CD14-positive monocyte (primary cell): Measurements from ENCODE around the gene KIF4A. TPM values are rescaled to one million over a fixed set of nuclear protein-coding genes. Genes with fewer than 3 reads are reported as not detected.
"Not testable (repeated sequence)": the region's sequence is repeated elsewhere in the genome, so short reads cannot be mapped to it uniquely, and the experiment has no call there.

Experiments
- DNase-seq, 3 donors: peaks; one replicate each; pipeline ENCODE4 v3.0.0-alpha.2; 2011 to 2022
- H2AFZ ChIP-seq: 2 replicates; pipeline ENCODE4 v1.6.0; 2012; ENCODE audit warnings: mild to moderate bottlenecking, low read depth, low read length, inconsistent platforms; ENCODE audit not compliant: insufficient read depth, poor library complexity, severe bottlenecking
- H3K27ac ChIP-seq, 2 donors: 1 replicate in 1 of 2; 2 replicates in 1 of 2; pipeline ENCODE4 v1.5.1; 2012 to 2013; ENCODE audit warnings: low read length in 2 of 2, control low read depth in 1 of 2, inconsistent platforms in 1 of 2, low read depth in 1 of 2, mild to moderate bottlenecking in 1 of 2
- H3K27me3 ChIP-seq, 2 donors: one replicate each; pipeline versions ENCODE4 v1.6.0 to v1.6.1; 2011 to 2013; ENCODE audit warnings: low read length in 2 of 2; ENCODE audit not compliant: control insufficient read depth in 2 of 2, insufficient read depth in 2 of 2
- H3K36me3 ChIP-seq, 2 donors: replicated peaks in 1 of 2; 1 replicate in 1 of 2; 2 replicates in 1 of 2; pipeline versions ENCODE4 v1.5.1 to v1.6.1; 2012 to 2013; ENCODE audit warnings: low read length in 2 of 2, control low read depth in 1 of 2, inconsistent platforms in 1 of 2, mild to moderate bottlenecking in 1 of 2; ENCODE audit not compliant: insufficient read depth in 2 of 2, control insufficient read depth in 1 of 2
- H3K4me1 ChIP-seq, 2 donors: 1 replicate in 1 of 2; 2 replicates in 1 of 2; pipeline versions ENCODE4 v1.5.1 to v1.6.1; 2012 to 2013; ENCODE audit warnings: low read length in 2 of 2, control low read depth in 1 of 2, inconsistent platforms in 1 of 2, mild to moderate bottlenecking in 1 of 2, moderate library complexity in 1 of 2; ENCODE audit not compliant: insufficient read depth in 2 of 2, control insufficient read depth in 1 of 2
- H3K4me2 ChIP-seq: replicated peaks from 2 replicates; pipeline ENCODE3; 2012; ENCODE audit warnings: low read length, moderate library complexity, mild to moderate bottlenecking; ENCODE audit not compliant: poor library complexity, severe bottlenecking; ENCODE audit errors: extremely low read depth
- H3K4me3 ChIP-seq, 3 experiments: fragments of 200-600 bp in 1 of 3; sonication (generic) in 1 of 3; replicated peaks in 1 of 3; 1 replicate in 2 of 3; 2 replicates in 1 of 3; pipeline ENCODE4 v1.5.1; 2011 to 2013; ENCODE audit warnings: low read length in 3 of 3, mild to moderate bottlenecking in 3 of 3, control low read depth in 2 of 3, low read depth in 2 of 3, inconsistent platforms in 1 of 3, moderate library complexity in 1 of 3
- H3K79me2 ChIP-seq: 2 replicates; pipeline ENCODE4 v1.6.0; 2012; ENCODE audit warnings: mild to moderate bottlenecking, control low read depth, inconsistent platforms, low read length, moderate library complexity; ENCODE audit not compliant: insufficient read depth
- H3K9ac ChIP-seq: 2 replicates; pipeline ENCODE4 v1.6.0; 2017; ENCODE audit warnings: low read length, mild to moderate bottlenecking; ENCODE audit not compliant: insufficient read depth, poor library complexity, severe bottlenecking
- H3K9me3 ChIP-seq, 2 donors: replicated peaks in 1 of 2; 1 replicate in 1 of 2; 2 replicates in 1 of 2; pipeline versions ENCODE4 v1.5.1 to v1.6.1; 2012 to 2013; ENCODE audit warnings: low read length in 2 of 2, control low read depth in 1 of 2; ENCODE audit not compliant: control insufficient read depth in 1 of 2, insufficient read depth in 1 of 2
- H4K20me1 ChIP-seq: 2 replicates; pipeline ENCODE4 v1.6.0; 2012; ENCODE audit warnings: mild to moderate bottlenecking, low read length, control low read depth, moderate library complexity; ENCODE audit not compliant: insufficient read depth
- H3K27ac Mint-ChIP-seq, 7 donors: one replicate each; pipeline ENCODE4 v1.8.0; 2020; ENCODE audit warnings: mild to moderate bottlenecking in 7 of 7, mixed read lengths in 7 of 7, moderate library complexity in 6 of 7, inconsistent platforms in 2 of 7
- H3K27me3 Mint-ChIP-seq, 3 donors: one replicate each; pipeline ENCODE4 v1.8.0; 2021 to 2022; ENCODE audit warnings: low read depth in 3 of 3, mild to moderate bottlenecking in 3 of 3, mixed read lengths in 3 of 3, moderate library complexity in 3 of 3, inconsistent platforms in 1 of 3
- H3K36me3 Mint-ChIP-seq, 2 donors: one replicate each; pipeline ENCODE4 v1.8.0; 2020; ENCODE audit warnings: mixed read lengths in 2 of 2, inconsistent platforms in 1 of 2, mild to moderate bottlenecking in 1 of 2
- H3K4me1 Mint-ChIP-seq: one replicate; pipeline ENCODE4 v1.8.0; 2020; ENCODE audit warnings: mild to moderate bottlenecking, mixed read lengths
- H3K4me3 Mint-ChIP-seq, 2 donors: one replicate each; pipeline ENCODE4 v1.8.0; 2020; ENCODE audit warnings: mild to moderate bottlenecking in 2 of 2, mixed read lengths in 2 of 2, moderate library complexity in 1 of 2
- H3K9me3 Mint-ChIP-seq, 7 donors: one replicate each; pipeline ENCODE4 v1.8.0; 2020 to 2022; ENCODE audit warnings: mixed read lengths in 7 of 7, mild to moderate bottlenecking in 6 of 7, moderate library complexity in 6 of 7, inconsistent platforms in 2 of 7
- WGBS: methylation state at CpG from one replicate; pipeline ENCODE4 v1.1.5; 2013; ENCODE audit warnings: missing lambda C conversion rate; ENCODE audit not compliant: insufficient coverage; 5-methylcytosine and 5-hydroxymethylcytosine counted together
- intact Hi-C, 2 donors: fragments of 100-400 bp; cut with micrococcal nuclease; formaldehyde crosslinking; loops; one replicate each; pipeline versions ENCODE4 v1.15.0 to v1.15.1; 2023
- polyA plus RNA-seq, 3 donors: library from polyadenylated mRNA; depleted of rRNA in 1 of 3; unstranded in 2 of 3; stranded (reverse) in 1 of 3; fragments of 300-500 nt in 2 of 3; fragments of >200 nt in 1 of 3; fragmentation: Illumina TruSeq in 2 of 3; gene quantifications; 1 replicate in 2 of 3; 2 replicates in 1 of 3; pipeline ENCODE4 v1.2.3, GENCODE V29; 2012 to 2021
- TF ChIP-seq, protein P1 (sequence below): fragments of 200-600 bp; IDR thresholded peaks from one replicate; pipeline ENCODE4 v1.8.0; 2022; ENCODE audit warnings: antibody characterized with exemption, mild to moderate bottlenecking

The KIF4A gene
- polyA plus RNA-seq, 3 donors, result 0.03 TPM; not detected in 2

DNA sequence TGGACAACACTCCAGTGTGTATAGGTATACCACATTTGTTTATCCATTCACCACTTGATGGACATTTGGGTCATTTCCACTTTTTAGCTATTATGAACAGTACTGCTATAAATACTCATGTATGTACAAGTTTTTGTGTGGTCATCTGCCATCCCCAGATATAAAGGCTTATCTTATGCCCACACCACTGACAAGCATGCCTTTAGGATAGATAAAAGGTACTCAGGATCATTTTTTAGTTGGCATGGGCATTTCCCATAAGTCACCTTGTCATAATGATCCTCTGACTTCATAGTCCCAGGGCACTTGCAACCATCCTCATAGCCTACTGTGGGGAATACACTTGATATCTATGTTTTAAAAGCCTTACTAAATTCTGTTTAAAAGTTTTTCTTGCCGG is 49.2 kb upstream of the KIF4A start:
- Histone ChIP-seq H3K4me3 (no peak overlapping the region), H3K27ac (no peak overlapping the region), H3K4me2 (no peak overlapping the region), H3K9ac (no peak overlapping the region), H3K79me2 (no peaks in the 10 kb centered on the region), H3K4me1 (no peaks in the 10 kb centered on the region), H3K27me3 (peaks cover 0 to 2% of the 10 kb centered on the region in 2 donors), H3K36me3 (no peaks in the 10 kb centered on the region), H3K9me3 (no peaks in the 10 kb centered on the region), H2AFZ (no peak overlapping the region), H4K20me1 (no peaks in the 10 kb centered on the region)
- TF ChIP-seq, protein P1, sequence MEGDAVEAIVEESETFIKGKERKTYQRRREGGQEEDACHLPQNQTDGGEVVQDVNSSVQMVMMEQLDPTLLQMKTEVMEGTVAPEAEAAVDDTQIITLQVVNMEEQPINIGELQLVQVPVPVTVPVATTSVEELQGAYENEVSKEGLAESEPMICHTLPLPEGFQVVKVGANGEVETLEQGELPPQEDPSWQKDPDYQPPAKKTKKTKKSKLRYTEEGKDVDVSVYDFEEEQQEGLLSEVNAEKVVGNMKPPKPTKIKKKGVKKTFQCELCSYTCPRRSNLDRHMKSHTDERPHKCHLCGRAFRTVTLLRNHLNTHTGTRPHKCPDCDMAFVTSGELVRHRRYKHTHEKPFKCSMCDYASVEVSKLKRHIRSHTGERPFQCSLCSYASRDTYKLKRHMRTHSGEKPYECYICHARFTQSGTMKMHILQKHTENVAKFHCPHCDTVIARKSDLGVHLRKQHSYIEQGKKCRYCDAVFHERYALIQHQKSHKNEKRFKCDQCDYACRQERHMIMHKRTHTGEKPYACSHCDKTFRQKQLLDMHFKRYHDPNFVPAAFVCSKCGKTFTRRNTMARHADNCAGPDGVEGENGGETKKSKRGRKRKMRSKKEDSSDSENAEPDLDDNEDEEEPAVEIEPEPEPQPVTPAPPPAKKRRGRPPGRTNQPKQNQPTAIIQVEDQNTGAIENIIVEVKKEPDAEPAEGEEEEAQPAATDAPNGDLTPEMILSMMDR, result no peak
- no peak overlapping the region for H3K27ac Mint-ChIP-seq
- intact Hi-C loops, result no loop called here
- no peak overlapping the region for H3K4me3 Mint-ChIP-seq
- H3K36me3 Mint-ChIP-seq, result no peaks in the 10 kb centered on the region
- H3K27me3 Mint-ChIP-seq, result peaks cover 0 to 3% (median 1%) of the 10 kb centered on the region in 3 donors
- no peak for DNase-seq
- no CpG with 5 or more reads among the region's 1 CpG for WGBS
- no peaks in the 10 kb centered on the region for H3K9me3 Mint-ChIP-seq
- H3K4me1 Mint-ChIP-seq, result no peaks in the 10 kb centered on the region

DNA sequence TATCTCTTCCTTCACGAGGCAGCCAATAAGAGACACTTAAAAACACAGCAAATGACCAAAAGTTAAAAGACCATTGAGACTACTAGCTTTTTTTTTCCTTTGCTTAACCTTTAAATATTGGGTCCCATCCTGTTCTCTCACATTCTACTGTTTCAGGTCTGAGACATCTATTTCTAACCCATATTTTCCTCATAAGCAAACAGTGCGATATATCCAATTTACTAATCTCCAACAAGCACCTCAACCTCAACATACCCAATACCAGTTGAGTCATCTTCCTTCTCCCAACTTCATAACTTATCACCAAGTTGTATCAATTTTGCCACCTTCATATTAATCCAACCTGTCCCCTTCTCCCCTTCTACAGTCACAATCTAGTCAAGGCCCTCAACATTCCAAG is 48.4 kb upstream of the KIF4A start:
- H3K27me3 Mint-ChIP-seq, result peaks cover 0 to 3% (median 1%) of the 10 kb centered on the region in 3 donors
- no peak overlapping the region for H3K4me2 ChIP-seq
- no peak overlapping the region for H2AFZ ChIP-seq
- no CpG with 5 or more reads among the region's 2 CpGs for WGBS
- no peak overlapping the region for H3K9ac ChIP-seq
- no peak for DNase-seq
- H3K27ac ChIP-seq, result no peak overlapping the region
- H3K27ac Mint-ChIP-seq, result no peak overlapping the region
- H3K9me3 Mint-ChIP-seq, result no peaks in the 10 kb centered on the region
- no peaks in the 10 kb centered on the region for H3K79me2 ChIP-seq
- H3K36me3 ChIP-seq, result no peaks in the 10 kb centered on the region
- TF ChIP-seq, protein P1, result no peak
- no peaks in the 10 kb centered on the region for H3K36me3 Mint-ChIP-seq
- H3K27me3 ChIP-seq, result peaks cover 0 to 2% of the 10 kb centered on the region in 2 donors
- no peak overlapping the region for H3K4me3 ChIP-seq
- H4K20me1 ChIP-seq, result no peaks in the 10 kb centered on the region
- H3K4me1 ChIP-seq, result no peaks in the 10 kb centered on the region
- intact Hi-C loops, result no loop called here
- no peaks in the 10 kb centered on the region for H3K4me1 Mint-ChIP-seq
- no peaks in the 10 kb centered on the region for H3K9me3 ChIP-seq
- H3K4me3 Mint-ChIP-seq, result no peak overlapping the region

- H3K9me3 Mint-ChIP-seq, H3K36me3 ChIP-seq, H3K27ac Mint-ChIP-seq, H3K27ac ChIP-seq, H3K27me3 Mint-ChIP-seq, H3K36me3 Mint-ChIP-seq, H3K4me1 Mint-ChIP-seq, H3K4me3 Mint-ChIP-seq, H3K4me2 ChIP-seq, H3K4me3 ChIP-seq, H3K79me2 ChIP-seq, H4K20me1 ChIP-seq, DNase-seq, H3K27me3 ChIP-seq, H2AFZ ChIP-seq, H3K4me1 ChIP-seq, H3K9ac ChIP-seq, intact Hi-C loops, H3K9me3 ChIP-seq: not testable (repeated sequence)
- WGBS, result 90% methylated on average over 2 of the region's 5 CpGs
These were observed 46.3 kb upstream of the KIF4A start for GRCh38 chrX:70243601-70244000.
